GM12801 (cell line): ENCODE data around the gene REV3L.

Experiments
- CTCF ChIP-seq: IDR thresholded peaks from one replicate; pipeline ENCODE4 v1.5.1; 2011; ENCODE audit warnings: control low read depth; ENCODE audit not compliant: insufficient read length; ENCODE audit errors: extremely low read depth

REV3L gene

GRCh38 chr6:111523484-111524167, 40.6 kb upstream of the REV3L start:
- no peak for TF ChIP-seq CTCF

GRCh38 chr6:111522393-111523020, 39.5 kb upstream of the REV3L start:
- no peak for TF ChIP-seq CTCF

- TF ChIP-seq CTCF = no peak
Observed at GRCh38 chr6:111521497-111522270, 38.7 kb upstream of the REV3L start.

GRCh38 chr6:111520524-111520923, 37.5 kb upstream of the REV3L start:
- no peak for TF ChIP-seq CTCF

GRCh38 chr6:111517965-111518364, 34.9 kb upstream of the REV3L start:
- TF ChIP-seq CTCF = no peak

- no peak for TF ChIP-seq CTCF
Observed at GRCh38 chr6:111515259-111515658, 32.2 kb upstream of the REV3L start.

GRCh38 chr6:111503660-111504059, 20.6 kb upstream of the REV3L start:
- no peak for TF ChIP-seq CTCF
